Activated naive CD4-positive, alpha-beta T cell treated with anti-CD3 and anti-CD28 coated beads for 36 hours (primary cell): Measurements from ENCODE around the gene PKP1. TPM values are rescaled to one million over a fixed set of nuclear protein-coding genes. Genes with fewer than 3 reads are reported as not detected.

ENCODE experiments used
- CTCF ChIA-PET: fragments of 350-600 bp; sonication (Branson Sonifier 250); formaldehyde crosslinking; loops from one replicate; lab custom pipeline; 2021; ENCODE audit warnings: antibody characterized with exemption; lab: Charles Lee
- DNase-seq: peaks from one replicate; pipeline ENCODE4 v3.0.0-alpha.2; 2020
- H3K27ac Mint-ChIP-seq: one replicate; pipeline ENCODE4 v1.8.0; 2021; ENCODE audit warnings: mild to moderate bottlenecking, mixed read lengths
- H3K27me3 Mint-ChIP-seq: one replicate; pipeline ENCODE4 v1.8.0; 2021; ENCODE audit warnings: low read depth, mixed read lengths
- H3K36me3 Mint-ChIP-seq: one replicate; pipeline ENCODE4 v1.8.0; 2021; ENCODE audit warnings: low read depth, mixed read lengths
- H3K4me1 Mint-ChIP-seq: one replicate; pipeline ENCODE4 v1.8.0; 2021; ENCODE audit warnings: low read depth, mixed read lengths
- H3K4me3 Mint-ChIP-seq: one replicate; pipeline ENCODE4 v1.8.0; 2021; ENCODE audit warnings: mild to moderate bottlenecking, moderate library complexity, mixed read lengths
- H3K9me3 Mint-ChIP-seq: one replicate; pipeline ENCODE4 v1.8.0; 2021; ENCODE audit warnings: mixed read lengths
- intact Hi-C: fragments of 100-400 bp; cut with micrococcal nuclease; formaldehyde crosslinking; loops from one replicate; pipeline ENCODE4 v1.15.1; 2023
- total RNA-seq, 2 experiments: library from RNA; stranded (reverse); gene quantifications; one replicate each; pipeline ENCODE4 v1.2.3, GENCODE V29; 2021

PKP1 gene
- total RNA-seq, 2 experiments from 2014 or later: not detected

DNA sequence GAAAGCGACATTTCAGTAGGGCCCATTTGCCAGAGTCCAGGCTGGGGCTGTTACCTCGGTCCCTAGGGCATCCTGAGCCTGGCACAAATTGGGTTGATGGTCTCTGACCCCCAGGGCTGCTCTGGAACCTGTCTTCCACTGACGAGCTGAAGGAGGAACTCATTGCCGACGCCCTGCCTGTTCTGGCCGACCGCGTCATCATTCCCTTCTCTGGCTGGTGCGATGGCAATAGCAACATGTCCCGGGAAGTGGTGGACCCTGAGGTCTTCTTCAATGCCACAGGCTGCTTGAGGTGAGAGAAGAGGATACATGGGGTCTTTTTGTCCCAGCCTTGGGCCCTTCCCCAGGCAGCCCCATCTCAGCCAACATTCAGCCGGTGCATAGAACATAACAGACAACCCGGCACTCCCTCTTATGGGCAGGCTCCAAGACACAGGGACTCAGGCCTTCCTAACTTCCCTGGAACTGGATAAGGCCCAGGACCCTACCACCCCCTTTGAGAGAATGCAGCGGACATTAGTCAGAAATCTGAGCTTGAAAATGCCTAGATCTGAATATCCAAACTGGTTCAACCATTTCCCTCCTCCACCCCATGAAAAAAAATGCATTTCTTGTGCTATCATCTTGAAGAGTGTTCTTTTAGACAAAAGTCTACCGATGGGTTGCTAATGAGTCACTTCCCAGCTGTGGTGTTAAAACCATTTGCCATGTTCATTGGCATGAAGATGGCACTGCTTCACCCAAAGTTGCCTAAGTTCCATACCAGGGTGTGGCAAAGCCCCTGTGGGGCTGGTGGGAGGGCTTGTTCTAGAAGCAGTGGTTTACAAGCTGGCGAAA lies 35.4 kb downstream of the PKP1 start:
- Mint-ChIP-seq H3K4me1 (no peaks in the 10 kb centered on the region), H3K9me3 (no peaks in the 10 kb centered on the region), H3K27ac (no peak overlapping the region), H3K4me3 (no peak overlapping the region), H3K36me3 (no peaks in the 10 kb centered on the region), H3K27me3 (peaks cover 2% of the 10 kb centered on the region)
- CTCF ChIA-PET: no interaction called here
- DNase-seq: no peak
- intact Hi-C loops: no loop called here

DNA sequence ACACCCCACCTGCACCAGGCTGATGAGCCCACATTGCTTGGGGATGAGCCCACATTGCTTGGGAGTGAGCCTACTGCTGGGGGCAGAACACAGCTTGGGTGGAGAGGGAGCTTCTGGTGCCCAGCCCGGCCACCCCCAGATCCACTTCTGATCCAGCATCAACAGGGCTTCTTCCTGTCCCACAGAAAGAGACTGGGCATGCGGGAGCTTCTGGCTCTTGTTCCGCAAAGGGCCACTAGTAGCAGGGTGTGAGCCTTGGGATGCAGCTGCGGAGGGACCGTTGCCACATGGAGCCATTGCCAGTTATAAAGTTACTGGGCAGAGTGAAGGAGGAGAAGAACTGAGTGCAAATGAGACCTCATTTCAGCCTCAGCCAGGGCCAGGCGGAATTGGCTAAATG lies 36.3 kb downstream of the PKP1 start:
- no peaks in the 10 kb centered on the region for H3K9me3 Mint-ChIP-seq
- H3K4me1 Mint-ChIP-seq: no peaks in the 10 kb centered on the region
- intact Hi-C loops: no loop called here
- peaks cover 2% of the 10 kb centered on the region for H3K27me3 Mint-ChIP-seq
- DNase-seq: no peak
- H3K36me3 Mint-ChIP-seq: no peaks in the 10 kb centered on the region
- CTCF ChIA-PET: no interaction called here
- H3K4me3 Mint-ChIP-seq: no peak overlapping the region
- no peak overlapping the region for H3K27ac Mint-ChIP-seq

- DNase-seq: no peak
- Mint-ChIP-seq H3K27me3 (no peaks in the 10 kb centered on the region), H3K4me1 (no peaks in the 10 kb centered on the region), H3K4me3 (no peak overlapping the region), H3K9me3 (no peaks in the 10 kb centered on the region), H3K27ac (no peak overlapping the region), H3K36me3 (no peaks in the 10 kb centered on the region)
- CTCF ChIA-PET: interaction anchor here (0.7 kb wide), 1 partner anchor 1051 kb away, joined by 4 read pairs; no protein-coding TSS in a partner anchor
- intact Hi-C loops: no loop called here
Observed at GRCh38 chr1:201320168-201320788, 37.0 kb downstream of the PKP1 start.

GRCh38 chr1:201321826-201322390 lies 38.6 kb downstream of the PKP1 start:
- intact Hi-C loops: no loop called here
- CTCF ChIA-PET: interaction anchor here (0.6 to 1.9 kb wide), 2 partner anchors 68 to 70 kb away, joined by 3 to 5 read pairs; no protein-coding TSS in a partner anchor
- Mint-ChIP-seq H3K27me3 (no peaks in the 10 kb centered on the region), H3K4me1 (no peaks in the 10 kb centered on the region), H3K36me3 (no peaks in the 10 kb centered on the region), H3K4me3 (no peak overlapping the region), H3K9me3 (no peaks in the 10 kb centered on the region), H3K27ac (no peak overlapping the region)
- no peak for DNase-seq

- Mint-ChIP-seq H3K4me1 (no peaks in the 10 kb centered on the region), H3K27ac (no peak overlapping the region), H3K9me3 (no peaks in the 10 kb centered on the region), H3K36me3 (no peaks in the 10 kb centered on the region), H3K4me3 (no peak overlapping the region), H3K27me3 (no peaks in the 10 kb centered on the region)
- CTCF ChIA-PET: interaction anchor here (1.9 kb wide), 1 partner anchor 69 kb away, joined by 5 read pairs; no protein-coding TSS in a partner anchor
- intact Hi-C loops: no loop called here
- no peak for DNase-seq
Observed at GRCh38 chr1:201322653-201323510, 39.6 kb downstream of the PKP1 start.

GRCh38 chr1:201324306-201324705 lies 41.0 kb downstream of the PKP1 start:
- no peak overlapping the region for H3K27ac Mint-ChIP-seq

DNA sequence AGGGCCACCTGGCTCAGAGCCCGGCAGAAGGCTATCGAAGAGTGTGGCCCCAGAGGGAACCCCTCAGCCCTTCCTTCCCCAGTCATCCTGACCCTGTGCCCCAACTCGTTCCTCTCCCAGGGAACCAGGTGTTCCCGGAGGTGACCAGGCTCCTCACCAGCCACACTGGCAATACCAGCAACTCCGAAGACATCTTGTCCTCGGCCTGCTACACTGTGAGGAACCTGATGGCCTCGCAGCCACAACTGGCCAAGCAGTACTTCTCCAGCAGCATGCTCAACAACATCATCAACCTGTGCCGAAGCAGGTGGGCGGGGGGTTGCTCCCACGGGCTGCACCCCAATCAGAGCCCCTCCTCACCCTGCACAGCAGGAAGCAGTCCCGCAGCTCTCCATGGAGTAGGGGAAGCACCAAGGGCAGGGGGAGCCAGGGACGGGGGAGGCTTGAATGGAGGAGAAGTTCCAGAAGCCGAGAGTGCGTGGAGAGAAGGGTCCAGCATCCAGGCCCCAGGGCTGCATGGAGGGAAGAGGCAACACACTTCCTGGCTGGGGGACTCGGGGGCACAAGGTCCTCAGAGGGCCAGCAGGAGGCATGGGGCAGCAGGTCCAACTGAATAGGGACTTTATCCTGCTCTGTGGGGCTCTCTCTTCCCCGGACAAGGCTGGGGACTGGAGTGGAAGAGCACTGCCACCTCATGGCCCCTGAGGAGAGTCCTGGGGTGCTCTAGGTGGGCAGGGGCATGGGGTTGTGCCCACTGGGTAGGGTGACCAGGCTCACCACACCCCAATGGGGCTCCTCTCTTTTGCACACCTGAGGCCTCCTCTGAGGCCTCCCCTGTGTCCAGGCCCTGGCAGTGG lies 41.7 kb downstream of the PKP1 start:
- Mint-ChIP-seq H3K4me3 (no peak overlapping the region), H3K9me3 (no peaks in the 10 kb centered on the region), H3K27me3 (no peaks in the 10 kb centered on the region), H3K36me3 (no peaks in the 10 kb centered on the region), H3K27ac (no peak overlapping the region), H3K4me1 (no peaks in the 10 kb centered on the region)
- no peak for DNase-seq
- intact Hi-C loops: no loop called here
- CTCF ChIA-PET: interaction anchor here (1.2 to 1.4 kb wide), 2 partner anchors 10 to 14 kb away, joined by 3 to 4 read pairs; no protein-coding TSS in a partner anchor

More at GRCh38 chr1:201324306-201324705, 41.0 kb downstream of the PKP1 start:
- no peaks in the 10 kb centered on the region for H3K36me3 Mint-ChIP-seq
- H3K4me1 Mint-ChIP-seq: no peaks in the 10 kb centered on the region
- no peak for DNase-seq
- no peak overlapping the region for H3K4me3 Mint-ChIP-seq
- CTCF ChIA-PET: interaction anchor here (1.2 to 1.4 kb wide), 2 partner anchors 9 to 14 kb away, joined by 3 to 4 read pairs; no protein-coding TSS in a partner anchor
- intact Hi-C loops: no loop called here
- H3K9me3 Mint-ChIP-seq: no peaks in the 10 kb centered on the region
- no peaks in the 10 kb centered on the region for H3K27me3 Mint-ChIP-seq

DNA sequence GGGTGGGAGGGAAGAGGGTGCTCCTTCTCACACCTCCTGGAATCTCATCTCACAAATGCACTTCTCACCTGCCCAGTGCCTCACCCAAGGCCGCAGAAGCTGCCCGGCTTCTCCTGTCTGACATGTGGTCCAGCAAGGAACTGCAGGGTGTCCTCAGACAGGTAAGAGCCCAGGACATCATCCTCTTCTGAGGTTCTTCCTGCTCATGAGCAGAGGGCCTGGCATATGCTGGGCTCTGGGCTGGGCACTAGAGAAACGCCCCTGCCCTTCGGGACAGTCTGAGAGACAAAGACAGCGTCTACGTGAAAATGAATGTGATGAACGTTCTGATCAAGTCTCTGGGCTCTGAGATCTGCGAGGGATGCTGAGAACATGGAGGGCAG lies 42.4 kb downstream of the PKP1 start:
- Mint-ChIP-seq H3K9me3 (no peaks in the 10 kb centered on the region), H3K36me3 (no peaks in the 10 kb centered on the region), H3K4me1 (no peaks in the 10 kb centered on the region), H3K4me3 (no peak overlapping the region), H3K27ac (no peak overlapping the region), H3K27me3 (no peaks in the 10 kb centered on the region)
- intact Hi-C loops: no loop called here
- no peak for DNase-seq
- CTCF ChIA-PET: interaction anchor here (1.5 kb wide), 1 partner anchor 20 kb away, joined by 3 read pairs; no protein-coding TSS in a partner anchor

- Mint-ChIP-seq H3K9me3 (no peaks in the 10 kb centered on the region), H3K4me3 (no peak overlapping the region), H3K27ac (no peak overlapping the region), H3K36me3 (no peaks in the 10 kb centered on the region), H3K4me1 (no peaks in the 10 kb centered on the region), H3K27me3 (no peaks in the 10 kb centered on the region)
- CTCF ChIA-PET: interaction anchor here (0.6 to 1.5 kb wide), 2 partner anchors 19 to 62 kb away, joined by 3 read pairs; no protein-coding TSS in a partner anchor
- no peak for DNase-seq
- intact Hi-C loops: no loop called here
Observed at GRCh38 chr1:201326710-201327109, 43.4 kb downstream of the PKP1 start.

DNA sequence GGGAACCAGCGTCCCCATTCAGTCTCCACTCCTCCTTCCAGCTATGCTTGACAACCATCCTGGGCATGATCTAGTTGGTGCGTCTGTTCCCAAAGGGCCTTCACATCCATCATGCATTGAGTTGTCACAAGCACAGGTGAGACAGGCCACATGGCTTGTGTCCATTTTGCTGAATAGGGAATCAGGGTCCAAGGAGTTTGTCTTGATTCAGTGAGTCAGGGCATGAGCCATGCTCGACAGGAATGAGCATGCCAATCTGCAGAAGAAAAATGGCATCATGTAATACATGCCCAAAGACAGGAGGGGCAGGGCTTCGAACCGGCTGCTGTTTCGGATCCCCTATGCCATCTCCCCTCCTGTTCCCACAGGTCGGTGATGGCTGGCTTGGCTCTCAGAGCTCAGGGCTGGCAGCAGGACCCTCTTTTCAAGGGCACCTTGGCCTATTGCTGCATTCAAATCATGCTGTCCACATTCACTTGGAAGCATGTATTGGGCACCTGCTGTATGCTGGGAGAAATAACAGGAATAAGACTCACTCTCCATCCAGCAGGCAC lies 44.5 kb downstream of the PKP1 start:
- no peaks in the 10 kb centered on the region for H3K4me1 Mint-ChIP-seq
- no peak for DNase-seq
- H3K27me3 Mint-ChIP-seq: no peaks in the 10 kb centered on the region
- intact Hi-C loops: no loop called here
- no peak overlapping the region for H3K27ac Mint-ChIP-seq
- H3K9me3 Mint-ChIP-seq: no peaks in the 10 kb centered on the region
- no peak overlapping the region for H3K4me3 Mint-ChIP-seq
- no peaks in the 10 kb centered on the region for H3K36me3 Mint-ChIP-seq
- CTCF ChIA-PET: no interaction called here

DNA sequence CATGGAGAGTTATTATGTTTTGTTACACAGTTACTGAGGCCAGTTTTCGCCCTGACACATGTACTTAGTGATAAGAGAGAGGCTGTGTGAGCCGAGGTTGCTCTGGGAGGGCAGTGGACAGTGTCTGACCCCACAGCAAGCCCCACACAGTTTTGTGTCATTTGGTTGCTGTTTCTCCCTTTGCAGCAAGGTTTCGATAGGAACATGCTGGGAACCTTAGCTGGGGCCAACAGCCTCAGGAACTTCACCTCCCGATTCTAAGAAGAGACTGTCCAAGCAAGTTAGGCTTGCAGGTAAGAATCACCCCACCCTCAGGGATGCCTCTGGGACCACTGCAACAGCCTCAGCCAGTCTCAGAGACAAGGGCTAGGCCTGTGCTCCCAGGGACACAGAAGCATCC lies 45.3 kb downstream of the PKP1 start:
- H3K4me1 Mint-ChIP-seq: no peaks in the 10 kb centered on the region
- CTCF ChIA-PET: interaction anchor here (1.0 kb wide), 1 partner anchor 74 kb away, joined by 4 read pairs; no protein-coding TSS in a partner anchor
- intact Hi-C loops: no loop called here
- no peaks in the 10 kb centered on the region for H3K27me3 Mint-ChIP-seq
- H3K27ac Mint-ChIP-seq: no peak overlapping the region
- no peak overlapping the region for H3K4me3 Mint-ChIP-seq
- no peak for DNase-seq
- H3K9me3 Mint-ChIP-seq: no peaks in the 10 kb centered on the region
- no peaks in the 10 kb centered on the region for H3K36me3 Mint-ChIP-seq
